Measurements from ENCODE around the gene STXBP6.
"Not testable (repeated sequence)": the region's sequence is repeated elsewhere in the genome, so short reads cannot be mapped to it uniquely, and the experiment has no call there.

The STXBP6 gene

DNA sequence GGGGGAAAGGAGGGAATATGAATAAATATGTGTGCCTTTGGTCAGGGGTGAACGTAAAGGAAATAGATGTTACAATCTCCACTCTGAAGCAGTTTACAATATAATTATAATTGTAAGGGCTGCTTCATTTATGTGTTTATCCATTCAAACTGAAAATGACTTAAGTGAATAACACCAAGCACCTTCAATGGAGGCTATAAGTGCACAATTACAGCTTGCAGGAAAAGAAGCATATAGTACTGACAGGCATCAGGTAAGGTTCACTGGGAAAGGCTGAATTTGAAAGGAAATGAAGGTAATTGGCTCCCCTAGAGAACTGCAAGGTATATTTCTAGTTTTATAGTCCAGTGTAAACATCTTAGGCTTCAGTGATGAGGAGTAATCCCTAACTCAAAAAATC lies 192.7 kb downstream of the STXBP6 start:
- DNase-seq (ENCODE audit: low spot score) = no peak

- no peak for DNase-seq (ENCODE audit: low spot score)
Observed at GRCh38 chr14:24853446-24853845, 196.5 kb downstream of the STXBP6 start.

- DNase-seq (ENCODE audit: low spot score) = no peak
Observed at GRCh38 chr14:24852312-24853060, 197.5 kb downstream of the STXBP6 start.

DNA sequence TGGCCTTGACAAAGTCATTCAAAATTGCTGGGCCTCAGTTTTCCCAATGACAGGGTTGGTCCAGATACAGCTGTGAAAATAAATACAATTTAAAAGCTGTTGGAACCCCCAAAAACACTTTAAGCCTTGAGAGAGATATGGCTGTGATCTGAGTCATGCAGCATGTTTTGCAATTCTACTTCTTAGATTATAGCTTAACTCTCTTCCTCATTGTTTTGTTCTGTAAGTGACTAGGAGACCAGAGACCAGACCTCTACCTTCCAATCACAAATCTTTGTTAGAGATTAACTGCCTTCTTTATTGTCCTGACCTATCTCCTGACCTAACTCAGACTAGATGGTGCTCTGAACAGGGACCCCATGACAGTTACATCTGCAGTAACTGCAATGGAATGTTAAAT lies 198.1 kb downstream of the STXBP6 start:
- DNase-seq (ENCODE audit: low spot score) = no peak

DNA sequence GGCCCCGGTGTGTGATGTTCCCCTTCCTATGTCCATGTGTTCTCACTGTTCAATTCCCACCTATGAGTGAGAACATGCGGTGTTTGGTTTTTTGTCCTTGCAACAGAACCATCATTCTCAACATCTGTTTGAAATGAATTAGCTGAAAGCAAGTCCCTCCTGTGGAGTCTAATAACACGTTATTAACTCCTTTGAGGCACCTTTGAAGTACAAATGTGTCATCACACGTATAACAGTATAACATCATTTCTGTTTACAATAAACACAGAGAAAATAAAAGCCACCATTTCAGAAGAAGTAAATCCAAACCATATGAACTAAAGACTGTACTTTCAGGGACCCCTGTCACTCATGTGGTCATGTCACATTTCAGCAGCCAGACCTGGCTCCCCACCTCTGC lies 198.5 kb downstream of the STXBP6 start:
- DNase-seq (ENCODE audit: low spot score) = no peak

DNA sequence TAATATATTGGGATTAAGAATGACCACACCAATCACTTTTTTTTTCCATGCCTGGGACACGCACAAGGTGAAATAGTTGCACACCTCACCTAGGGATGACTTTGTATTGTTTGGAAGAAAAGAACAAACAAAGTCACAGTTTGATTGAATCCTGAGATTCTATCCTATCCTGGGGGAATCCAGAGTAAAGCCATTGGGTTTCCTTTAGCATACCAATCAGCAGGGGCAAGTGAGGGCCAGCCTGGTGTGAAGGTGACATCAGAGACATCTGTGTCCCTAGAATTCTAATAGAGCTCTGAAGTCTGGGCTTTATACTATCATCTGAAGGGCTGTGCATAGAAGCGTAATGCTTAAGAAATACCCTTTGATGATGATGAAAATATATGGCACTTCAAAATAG lies 199.9 kb downstream of the STXBP6 start:
- DNase-seq (ENCODE audit: low spot score) = no peak

DNA sequence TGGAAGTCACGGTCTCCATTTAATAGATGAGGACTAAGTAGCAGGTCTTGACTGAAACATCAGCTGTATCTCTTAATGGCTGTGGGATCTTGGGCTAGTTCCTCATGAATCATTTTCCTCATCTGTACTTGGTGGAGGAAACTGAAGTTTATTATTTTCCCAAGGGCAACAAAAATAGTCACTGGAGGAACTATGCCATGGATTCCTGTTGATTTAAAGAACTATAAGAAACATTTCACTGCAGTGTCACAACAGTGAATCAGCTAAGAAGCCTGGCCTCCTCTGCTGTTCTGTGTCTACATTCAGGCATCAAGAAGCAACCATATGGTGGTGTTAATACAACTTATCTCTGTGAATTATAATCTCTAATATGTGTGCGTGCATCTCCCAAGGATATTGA lies 200.5 kb downstream of the STXBP6 start:
- no peak for DNase-seq (ENCODE audit: low spot score)

DNA sequence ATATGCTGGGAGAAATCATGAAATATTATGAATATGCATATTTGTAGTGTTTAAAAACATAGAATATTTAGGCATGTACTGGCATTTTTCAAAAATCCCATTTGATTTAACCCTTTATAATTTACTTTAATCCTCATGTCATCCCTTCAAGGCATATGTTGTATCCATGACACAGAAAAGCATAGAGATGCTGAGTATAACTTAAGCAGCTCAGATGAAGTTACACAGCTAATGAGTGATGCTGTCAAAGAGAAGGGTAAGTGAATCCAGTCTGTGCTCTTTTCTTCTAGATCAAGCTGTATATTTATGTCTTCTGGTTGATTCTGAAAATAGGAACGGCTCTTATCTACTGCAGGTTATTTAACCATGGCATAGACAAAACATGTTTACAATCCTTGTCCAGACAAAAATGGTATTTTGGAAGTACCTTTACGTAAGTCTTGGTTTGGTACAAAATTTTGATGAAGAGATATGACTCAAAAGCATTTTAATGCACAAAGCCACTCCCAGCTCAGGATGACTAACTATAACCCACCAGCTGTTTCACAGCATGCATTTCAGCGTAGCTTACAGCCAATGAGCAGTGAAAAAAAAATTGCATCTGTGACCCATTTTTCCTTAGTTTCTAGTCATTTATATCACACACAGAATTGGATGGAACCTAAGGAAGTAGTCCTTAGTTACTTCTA lies 201.7 kb downstream of the STXBP6 start:
- DNase-seq (ENCODE audit: low spot score) = peak; percentile 64

DNA sequence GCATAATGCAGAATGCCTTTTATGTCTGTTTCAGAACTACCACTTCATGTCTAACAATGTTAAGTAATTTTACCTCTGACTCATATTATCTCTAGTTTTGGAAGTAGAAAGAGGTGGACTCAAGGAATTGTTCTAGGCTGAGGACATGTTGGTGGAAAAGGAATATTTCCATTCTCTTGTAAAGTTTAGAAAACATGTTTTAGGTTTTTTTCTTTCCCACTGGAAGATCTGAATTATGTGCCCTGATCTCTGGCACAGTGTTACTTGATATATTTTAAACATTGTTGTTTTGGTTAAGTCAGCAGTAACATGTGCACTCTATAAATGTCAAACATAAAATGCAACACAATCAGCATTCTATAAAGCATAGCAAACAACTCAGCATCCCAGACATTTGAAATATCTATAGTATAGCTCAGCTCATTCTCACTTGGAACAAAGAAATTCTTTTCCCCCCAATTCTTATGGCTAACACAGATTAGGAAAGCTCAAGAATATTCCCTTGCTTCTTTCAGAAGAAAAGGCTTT lies 202.3 kb downstream of the STXBP6 start:
- DNase-seq (ENCODE audit: low spot score) = no peak

- no peak for DNase-seq (ENCODE audit: low spot score)
Observed at GRCh38 chr14:24846261-24846660, 203.7 kb downstream of the STXBP6 start.

DNA sequence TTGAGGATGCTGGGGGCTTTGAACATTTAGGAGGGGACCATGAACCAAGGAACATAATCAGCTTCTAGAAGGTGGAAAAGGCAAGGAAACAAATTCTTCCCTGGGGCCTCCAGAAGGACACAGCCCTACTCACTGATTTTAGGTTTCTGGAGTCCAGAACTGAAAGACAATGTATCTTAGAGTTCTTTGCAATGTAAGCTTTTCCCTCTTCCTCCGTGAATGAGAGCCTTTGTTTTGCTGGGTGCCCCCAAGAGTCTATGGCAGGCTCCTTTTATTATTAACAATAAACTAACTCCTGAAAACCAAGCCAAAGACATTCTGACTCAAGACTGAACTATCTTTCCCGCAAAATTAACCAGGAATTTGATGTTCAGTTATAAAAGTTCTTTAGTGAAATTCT lies 204.1 kb downstream of the STXBP6 start:
- DNase-seq (ENCODE audit: low spot score) = no peak

DNA sequence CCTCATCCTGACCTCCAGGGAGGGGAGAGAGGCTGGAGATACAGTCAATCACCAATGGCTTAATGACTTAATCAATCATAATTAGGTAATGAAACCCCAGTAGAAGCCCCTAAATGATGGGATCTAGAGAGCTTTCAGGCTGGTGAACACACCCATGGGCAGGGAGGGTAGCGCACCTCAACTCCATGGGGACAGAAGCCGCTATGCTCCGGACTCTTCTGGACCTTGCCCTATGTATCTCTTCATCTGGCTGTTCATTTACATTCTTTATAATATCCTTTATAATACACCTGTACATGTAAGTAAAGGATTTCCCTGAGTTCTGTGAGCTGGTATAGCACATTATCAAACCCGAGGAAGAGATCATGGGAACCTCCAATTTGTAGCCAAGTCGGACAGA lies 205.9 kb downstream of the STXBP6 start:
- DNase-seq (ENCODE audit: low spot score) = no peak

DNA sequence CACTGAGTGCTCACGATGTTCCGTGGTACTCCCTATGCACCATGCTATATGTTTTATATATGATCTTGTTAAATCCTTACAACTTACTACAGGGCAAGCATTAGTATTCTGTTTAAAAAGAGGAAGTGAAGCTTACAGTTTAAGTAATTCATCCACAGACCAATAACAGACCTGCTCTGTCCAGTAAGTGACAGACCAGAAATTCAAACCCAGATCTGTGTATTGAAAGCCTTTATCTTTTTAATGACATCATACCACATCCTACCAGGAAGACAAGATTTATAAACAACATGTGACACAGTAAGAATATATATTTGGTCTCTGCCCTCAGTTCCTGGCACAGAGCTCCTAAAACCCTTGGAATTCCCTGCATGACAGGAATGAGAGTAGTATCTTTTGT lies 206.5 kb downstream of the STXBP6 start:
- no peak for DNase-seq (ENCODE audit: low spot score)

DNA sequence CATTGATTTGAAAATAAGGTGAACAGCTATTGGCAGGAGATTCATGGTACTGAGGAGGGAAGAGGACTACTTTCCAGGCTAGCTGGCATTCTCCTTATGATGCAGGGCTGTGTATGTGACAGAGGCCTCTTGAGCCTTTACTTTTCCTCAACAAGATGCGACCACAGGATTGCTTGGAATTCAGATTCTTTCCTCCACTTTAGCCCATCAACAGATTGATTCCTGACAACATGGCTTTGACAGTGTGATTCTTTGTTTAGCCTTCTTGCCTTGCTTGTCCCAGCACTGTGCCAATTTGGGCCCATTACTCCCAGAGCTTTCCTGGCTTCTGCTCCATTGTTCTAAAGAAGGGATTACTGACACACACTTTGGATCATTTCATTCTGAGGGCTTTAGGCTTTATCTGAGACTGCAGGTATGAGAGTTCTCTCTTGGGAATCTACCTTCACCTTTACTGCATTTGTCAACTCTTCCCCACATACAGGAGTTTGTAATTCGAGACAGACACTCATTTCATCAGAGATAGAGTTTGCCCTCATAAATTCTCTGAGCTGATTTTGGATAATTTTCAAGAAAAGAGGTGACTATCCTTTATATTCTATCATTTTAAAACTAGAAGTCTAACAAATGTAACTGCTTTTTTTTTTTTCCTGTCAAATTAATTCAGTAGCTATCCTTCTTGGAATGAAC lies 209.6 kb downstream of the STXBP6 start:
- no peak for DNase-seq (ENCODE audit: low spot score)

GRCh38 chr14:24839617-24840203 lies 210.2 kb downstream of the STXBP6 start:
- no peak for DNase-seq (ENCODE audit: low spot score)

DNA sequence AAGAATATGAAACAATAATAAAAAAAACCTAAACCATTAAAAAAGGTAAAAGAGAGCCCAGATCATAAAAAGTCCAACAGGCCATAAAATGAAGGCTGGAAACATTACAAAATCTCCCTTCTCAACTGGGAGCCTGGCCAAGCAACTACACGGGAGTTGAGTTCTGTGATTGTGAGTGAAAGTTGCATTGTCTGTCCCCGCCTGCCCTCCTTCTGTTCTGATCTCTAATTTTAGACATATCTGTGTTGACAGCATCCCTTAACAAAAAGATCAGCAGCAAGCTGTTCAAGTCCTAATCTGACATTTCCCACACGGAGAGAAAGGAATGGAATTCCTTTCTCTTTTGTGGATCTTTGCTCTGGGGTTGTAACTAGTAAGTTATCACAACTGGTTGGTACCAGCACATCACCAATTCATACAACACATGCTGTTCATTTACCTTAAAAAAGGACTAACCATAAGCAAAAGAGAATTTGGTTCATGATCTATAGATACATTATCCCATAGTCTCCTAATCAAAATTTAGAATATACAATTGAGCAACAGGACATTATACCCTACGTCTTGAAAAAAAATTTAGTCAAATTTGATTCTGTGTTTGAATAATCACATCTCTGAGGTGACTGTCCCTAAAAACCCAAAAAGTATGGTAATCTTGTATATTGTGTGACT lies 210.9 kb downstream of the STXBP6 start:
- DNase-seq (ENCODE audit: low spot score) = peak; percentile 51

GRCh38 chr14:24837280-24838046 lies 212.5 kb downstream of the STXBP6 start:
- DNase-seq (ENCODE audit: low spot score) = no peak

DNA sequence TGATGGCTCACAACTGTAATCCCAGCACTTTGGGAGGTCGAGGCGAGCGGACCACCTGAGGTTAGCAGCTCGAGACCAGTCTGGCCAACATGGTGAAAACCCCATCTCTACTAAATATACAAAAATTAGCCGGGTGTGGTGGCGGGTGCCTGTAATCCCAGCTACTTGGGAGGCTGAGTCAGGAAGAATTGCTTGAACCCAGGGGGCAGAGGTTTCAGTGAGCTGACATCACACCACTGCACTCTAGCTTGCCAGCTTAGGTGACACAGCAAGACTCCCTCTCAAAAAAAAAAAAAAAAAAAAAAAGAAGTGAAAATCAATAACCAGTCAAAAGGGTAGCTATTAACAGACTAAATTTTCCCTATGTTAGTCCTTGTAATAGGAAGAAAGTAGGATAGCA lies 213.6 kb downstream of the STXBP6 start:
- not testable (repeated sequence) for DNase-seq (ENCODE audit: low spot score)

- no peak for DNase-seq (ENCODE audit: low spot score)
Observed at GRCh38 chr14:24834956-24835355, 215.0 kb downstream of the STXBP6 start.

- DNase-seq (ENCODE audit: low spot score) = no peak
Observed at GRCh38 chr14:24833385-24833784, 216.6 kb downstream of the STXBP6 start.

DNA sequence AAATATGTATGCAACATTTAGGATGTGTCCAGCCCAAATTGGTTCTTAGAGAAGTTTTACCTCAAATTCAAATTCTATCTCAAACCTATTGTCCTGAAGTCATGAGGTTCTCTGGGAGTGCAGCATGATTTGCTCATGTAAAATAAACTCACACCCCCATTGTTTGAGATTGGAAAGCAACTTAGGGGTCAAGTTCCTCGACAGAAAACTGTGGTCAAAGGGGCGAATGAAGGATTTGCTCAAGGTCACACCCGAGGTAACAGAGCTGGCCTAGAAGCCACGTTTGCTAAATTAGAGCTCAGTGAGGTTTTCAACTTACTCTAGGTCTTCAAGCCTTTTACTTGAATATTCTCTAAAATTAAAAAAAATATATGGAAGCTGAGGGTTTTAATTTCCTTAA lies 218.3 kb downstream of the STXBP6 start:
- no peak for DNase-seq (ENCODE audit: low spot score)

Measured in putamen (tissue), 1 donor.